GM23338 (cell line): ENCODE measurements around the gene SEZ6. TPM values are rescaled to one million over a fixed set of nuclear protein-coding genes. Genes with fewer than 3 reads are reported as not detected.

Experiments
- ATAC-seq: fragments of 200-7000 bp; cut with Tn5 transposase; 3 replicates; pipeline ENCODE4 v1.9.1; 2020
- DNase-seq: peaks from one replicate; pipeline ENCODE4 v3.0.0-alpha.2; 2015; ENCODE audit warnings: low spot score
- H2AFZ ChIP-seq: fragments of 200-600 bp; sonication (generic); 2 replicates; pipeline ENCODE4 v1.8.0; 2016; ENCODE audit warnings: antibody characterized with exemption, mild to moderate bottlenecking, moderate library complexity
- H3F3A ChIP-seq: fragments of 200-600 bp; sonication (generic); replicated peaks from 2 replicates; pipeline ENCODE4 v1.8.0; 2017; ENCODE audit warnings: antibody characterized with exemption, mixed run types, low read depth
- H3K27ac ChIP-seq: fragments of 200-600 bp; sonication (generic); 2 replicates; pipeline ENCODE4 v1.6.1; 2016; ENCODE audit warnings: low read depth
- H3K27me3 ChIP-seq: fragments of 200-600 bp; sonication (generic); 2 replicates; pipeline ENCODE4 v1.8.0; 2016; ENCODE audit warnings: mild to moderate bottlenecking, mixed run types, moderate library complexity; ENCODE audit not compliant: insufficient read depth
- H3K36me3 ChIP-seq: fragments of 200-600 bp; sonication (generic); 2 replicates; pipeline ENCODE4 v1.8.0; 2016; ENCODE audit warnings: mild to moderate bottlenecking; ENCODE audit not compliant: insufficient read depth
- H3K4me1 ChIP-seq: fragments of 200-600 bp; sonication (generic); 2 replicates; pipeline ENCODE4 v1.8.0; 2016; ENCODE audit warnings: mild to moderate bottlenecking, moderate library complexity; ENCODE audit not compliant: insufficient read depth
- H3K4me2 ChIP-seq: fragments of 200-600 bp; sonication (generic); 2 replicates; pipeline ENCODE4 v1.7.1; 2017; ENCODE audit warnings: mixed run types
- H3K4me3 ChIP-seq: fragments of 200-600 bp; sonication (generic); 2 replicates; pipeline ENCODE4 v1.6.1; 2016; ENCODE audit warnings: mixed run types
- H3K79me2 ChIP-seq: fragments of 200-600 bp; sonication (generic); replicated peaks from 2 replicates; pipeline ENCODE4 v1.8.0; 2017; ENCODE audit warnings: mild to moderate bottlenecking; ENCODE audit not compliant: insufficient read depth
- H3K9me2 ChIP-seq: fragments of 200-600 bp; sonication (generic); 2 replicates; pipeline ENCODE4 v1.8.0; 2017; ENCODE audit not compliant: insufficient read depth
- H4K20me1 ChIP-seq: fragments of 200-600 bp; sonication (generic); replicated peaks from 2 replicates; pipeline ENCODE4 v1.8.0; 2017; ENCODE audit warnings: mild to moderate bottlenecking; ENCODE audit not compliant: insufficient read depth
- H3K27ac Mint-ChIP-seq: 2 replicates; pipeline ENCODE4 v1.8.0; 2020; ENCODE audit warnings: inconsistent platforms, mild to moderate bottlenecking, moderate library complexity, mixed read lengths
- H3K27me3 Mint-ChIP-seq: 3 replicates; pipeline ENCODE4 v1.8.0; 2022; ENCODE audit warnings: low read depth, mild to moderate bottlenecking, moderate library complexity, mixed read lengths, inconsistent platforms; ENCODE audit not compliant: insufficient read depth, poor library complexity
- H3K36me3 Mint-ChIP-seq: 3 replicates; pipeline ENCODE4 v1.8.0; 2021; ENCODE audit warnings: low read depth, mild to moderate bottlenecking, inconsistent platforms, moderate library complexity, mixed read lengths
- H3K4me1 Mint-ChIP-seq: 3 replicates; pipeline ENCODE4 v1.8.0; 2020; ENCODE audit warnings: mild to moderate bottlenecking, inconsistent platforms, mixed read lengths
- H3K4me3 Mint-ChIP-seq: 3 replicates; pipeline ENCODE4 v1.8.0; 2021; ENCODE audit warnings: moderate library complexity, mild to moderate bottlenecking, inconsistent platforms, mixed read lengths
- H3K9me3 Mint-ChIP-seq: 3 replicates; pipeline ENCODE4 v1.8.0; 2020; ENCODE audit warnings: moderate library complexity, mild to moderate bottlenecking, inconsistent platforms, mixed read lengths
- CREB1 ChIP-seq: fragments of 250-450 bp; sonication (Bioruptor Pico); IDR thresholded peaks from 2 replicates; pipeline ENCODE4 v1.5.0; 2020; ENCODE audit warnings: low read depth, mild to moderate bottlenecking, moderate library complexity
- EZH2phosphoT487 ChIP-seq: fragments of 200-600 bp; sonication (generic); IDR thresholded peaks from one replicate; pipeline ENCODE4 v1.8.1; 2018; ENCODE audit warnings: antibody characterized with exemption; ENCODE audit not compliant: unreplicated experiment
- POLR2AphosphoS5 ChIP-seq: IDR thresholded peaks from 2 replicates; pipeline ENCODE4 v1.6.1; 2016; ENCODE audit warnings: antibody characterized with exemption, low read depth
- ZNF114 ChIP-seq: fragments of 250-450 bp; sonication (Bioruptor Pico); IDR thresholded peaks from 2 replicates; pipeline ENCODE4 v1.5.0; 2020; ENCODE audit warnings: mild to moderate bottlenecking, moderate library complexity
- ZNF331 ChIP-seq: fragments of 250-450 bp; sonication (Bioruptor Pico); IDR thresholded peaks from 2 replicates; pipeline ENCODE4 v1.5.0; 2020; ENCODE audit warnings: low read depth, mild to moderate bottlenecking, moderate library complexity
- polyA plus RNA-seq: library from polyadenylated mRNA; unstranded; fragments of >200 nt; fragmentation: Nextera tagmentation; extraction: Ambion mirVana; gene quantifications from 2 replicates; pipeline ENCODE4 v1.2.1, GENCODE V29; 2016
- total RNA-seq: library from RNA; depleted of rRNA; stranded (reverse); fragments of >200 nt; shearing (Covaris generic); gene quantifications from 2 replicates; pipeline ENCODE4 v1.2.3, GENCODE V29; 2014
- TF ChIP-seq, protein P1 (sequence below): fragments of 250-450 bp; sonication (Bioruptor Pico); IDR thresholded peaks from 2 replicates; pipeline ENCODE4 v1.5.0; 2020; ENCODE audit warnings: mild to moderate bottlenecking, moderate library complexity
- TF ChIP-seq, protein P2 (sequence below), 2 experiments: fragments of 200-600 bp in 1 of 2; sonication (generic) in 1 of 2; conservative IDR thresholded peaks; 2 replicates each; pipeline versions ENCODE4 v1.5.1 to v1.6.1; 2016 to 2017; ENCODE audit warnings: antibody characterized with exemption in 2 of 2, low read depth in 2 of 2, mild to moderate bottlenecking in 2 of 2, moderate library complexity in 1 of 2

The SEZ6 gene
- total and polyA plus RNA-seq, 2 experiments from 2014 or later = 1.0 to 6.5 TPM

DNA sequence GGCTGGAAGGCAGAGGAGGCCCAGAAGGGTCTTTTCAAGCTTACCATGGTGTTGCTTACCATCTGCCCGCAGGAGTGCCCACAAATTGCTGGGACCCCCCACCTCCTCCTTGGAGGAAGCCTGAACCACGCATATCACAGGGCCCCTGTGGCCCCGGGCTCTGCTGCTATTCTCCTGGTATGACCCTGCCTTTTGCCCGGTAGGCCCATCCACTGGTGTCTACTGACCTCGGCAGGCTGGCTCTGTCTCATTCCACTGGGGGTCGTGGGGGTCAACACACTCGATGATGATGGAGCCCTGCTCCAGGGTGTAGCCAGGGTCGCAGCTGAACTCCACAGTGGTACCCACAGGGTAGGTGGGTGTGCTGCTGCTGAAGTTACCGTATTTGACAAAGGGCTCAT, 46.4 kb downstream of the SEZ6 start (continued):
- TF ChIP-seq ZNF114 (CRISPR knock-in tag) = no peak
- no peak for TF ChIP-seq CREB1
- no peak for TF ChIP-seq POLR2AphosphoS5
- TF ChIP-seq, protein P1, sequence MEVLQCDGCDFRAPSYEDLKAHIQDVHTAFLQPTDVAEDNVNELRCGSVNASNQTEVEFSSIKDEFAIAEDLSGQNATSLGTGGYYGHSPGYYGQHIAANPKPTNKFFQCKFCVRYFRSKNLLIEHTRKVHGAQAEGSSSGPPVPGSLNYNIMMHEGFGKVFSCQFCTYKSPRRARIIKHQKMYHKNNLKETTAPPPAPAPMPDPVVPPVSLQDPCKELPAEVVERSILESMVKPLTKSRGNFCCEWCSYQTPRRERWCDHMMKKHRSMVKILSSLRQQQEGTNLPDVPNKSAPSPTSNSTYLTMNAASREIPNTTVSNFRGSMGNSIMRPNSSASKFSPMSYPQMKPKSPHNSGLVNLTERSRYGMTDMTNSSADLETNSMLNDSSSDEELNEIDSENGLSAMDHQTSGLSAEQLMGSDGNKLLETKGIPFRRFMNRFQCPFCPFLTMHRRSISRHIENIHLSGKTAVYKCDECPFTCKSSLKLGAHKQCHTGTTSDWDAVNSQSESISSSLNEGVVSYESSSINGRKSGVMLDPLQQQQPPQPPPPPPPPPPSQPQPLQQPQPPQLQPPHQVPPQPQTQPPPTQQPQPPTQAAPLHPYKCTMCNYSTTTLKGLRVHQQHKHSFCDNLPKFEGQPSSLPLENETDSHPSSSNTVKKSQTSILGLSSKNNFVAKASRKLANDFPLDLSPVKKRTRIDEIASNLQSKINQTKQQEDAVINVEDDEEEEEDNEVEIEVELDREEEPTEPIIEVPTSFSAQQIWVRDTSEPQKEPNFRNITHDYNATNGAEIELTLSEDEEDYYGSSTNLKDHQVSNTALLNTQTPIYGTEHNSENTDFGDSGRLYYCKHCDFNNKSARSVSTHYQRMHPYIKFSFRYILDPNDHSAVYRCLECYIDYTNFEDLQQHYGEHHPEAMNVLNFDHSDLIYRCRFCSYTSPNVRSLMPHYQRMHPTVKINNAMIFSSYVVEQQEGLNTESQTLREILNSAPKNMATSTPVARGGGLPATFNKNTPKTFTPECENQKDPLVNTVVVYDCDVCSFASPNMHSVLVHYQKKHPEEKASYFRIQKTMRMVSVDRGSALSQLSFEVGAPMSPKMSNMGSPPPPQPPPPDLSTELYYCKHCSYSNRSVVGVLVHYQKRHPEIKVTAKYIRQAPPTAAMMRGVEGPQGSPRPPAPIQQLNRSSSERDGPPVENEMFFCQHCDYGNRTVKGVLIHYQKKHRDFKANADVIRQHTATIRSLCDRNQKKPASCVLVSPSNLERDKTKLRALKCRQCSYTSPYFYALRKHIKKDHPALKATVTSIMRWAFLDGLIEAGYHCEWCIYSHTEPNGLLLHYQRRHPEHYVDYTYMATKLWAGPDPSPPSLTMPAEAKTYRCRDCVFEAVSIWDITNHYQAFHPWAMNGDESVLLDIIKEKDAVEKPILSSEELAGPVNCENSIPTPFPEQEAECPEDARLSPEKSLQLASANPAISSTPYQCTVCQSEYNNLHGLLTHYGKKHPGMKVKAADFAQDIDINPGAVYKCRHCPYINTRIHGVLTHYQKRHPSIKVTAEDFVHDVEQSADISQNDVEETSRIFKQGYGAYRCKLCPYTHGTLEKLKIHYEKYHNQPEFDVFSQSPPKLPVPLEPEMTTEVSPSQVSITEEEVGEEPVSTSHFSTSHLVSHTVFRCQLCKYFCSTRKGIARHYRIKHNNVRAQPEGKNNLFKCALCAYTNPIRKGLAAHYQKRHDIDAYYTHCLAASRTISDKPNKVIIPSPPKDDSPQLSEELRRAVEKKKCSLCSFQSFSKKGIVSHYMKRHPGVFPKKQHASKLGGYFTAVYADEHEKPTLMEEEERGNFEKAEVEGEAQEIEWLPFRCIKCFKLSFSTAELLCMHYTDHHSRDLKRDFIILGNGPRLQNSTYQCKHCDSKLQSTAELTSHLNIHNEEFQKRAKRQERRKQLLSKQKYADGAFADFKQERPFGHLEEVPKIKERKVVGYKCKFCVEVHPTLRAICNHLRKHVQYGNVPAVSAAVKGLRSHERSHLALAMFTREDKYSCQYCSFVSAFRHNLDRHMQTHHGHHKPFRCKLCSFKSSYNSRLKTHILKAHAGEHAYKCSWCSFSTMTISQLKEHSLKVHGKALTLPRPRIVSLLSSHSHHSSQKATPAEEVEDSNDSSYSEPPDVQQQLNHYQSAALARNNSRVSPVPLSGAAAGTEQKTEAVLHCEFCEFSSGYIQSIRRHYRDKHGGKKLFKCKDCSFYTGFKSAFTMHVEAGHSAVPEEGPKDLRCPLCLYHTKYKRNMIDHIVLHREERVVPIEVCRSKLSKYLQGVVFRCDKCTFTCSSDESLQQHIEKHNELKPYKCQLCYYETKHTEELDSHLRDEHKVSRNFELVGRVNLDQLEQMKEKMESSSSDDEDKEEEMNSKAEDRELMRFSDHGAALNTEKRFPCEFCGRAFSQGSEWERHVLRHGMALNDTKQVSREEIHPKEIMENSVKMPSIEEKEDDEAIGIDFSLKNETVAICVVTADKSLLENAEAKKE (CRISPR knock-in tag) = no peak
- TF ChIP-seq ZNF331 (CRISPR knock-in tag) = no peak

DNA sequence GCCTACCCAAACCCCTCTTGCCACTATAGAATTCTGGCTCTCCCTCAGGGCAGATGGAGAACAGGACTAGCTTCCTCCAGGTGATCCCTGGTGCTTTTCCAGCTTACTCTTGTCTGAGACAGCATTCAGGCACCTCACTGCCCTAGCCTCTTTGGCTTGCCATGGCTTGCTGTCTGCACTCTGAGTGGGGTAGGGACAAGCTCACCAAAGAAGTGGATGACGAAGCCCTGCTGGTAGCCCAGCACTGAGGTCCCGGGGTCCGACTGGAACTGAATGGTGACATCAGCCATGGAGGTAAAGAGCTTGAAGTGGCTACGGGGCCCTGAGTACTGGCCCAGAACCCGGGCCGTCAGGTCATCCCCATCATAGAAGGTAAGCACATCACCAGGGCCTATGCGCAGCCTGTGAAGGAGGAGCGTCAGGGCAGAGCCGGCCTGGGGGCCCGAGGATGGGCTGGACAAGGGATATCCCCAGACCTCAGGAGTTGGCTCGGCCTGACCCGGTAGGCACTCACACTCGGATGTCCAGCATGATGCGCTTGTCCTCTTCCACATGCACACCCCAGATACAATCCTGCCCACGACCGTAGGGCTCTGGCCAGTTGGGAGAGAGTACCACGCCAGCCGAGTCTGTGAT, 46.9 kb downstream of the SEZ6 start:
- H4K20me1 ChIP-seq = no peaks in the 10 kb centered on the region
- H3F3A ChIP-seq = 0 out of 2 replicates have a peak, but pooled peaks cover 5% of the 10 kb centered on the region
- H3K27ac Mint-ChIP-seq = no peak overlapping the region
- no peaks in the 10 kb centered on the region for H3K79me2 ChIP-seq
- no peak for DNase-seq
- no peak for ATAC-seq
- no peaks in the 10 kb centered on the region for H3K27me3 ChIP-seq
- H2AFZ ChIP-seq = no peak overlapping the region
- no peaks in the 10 kb centered on the region for H3K4me1 ChIP-seq
- no peaks in the 10 kb centered on the region for H3K9me2 ChIP-seq
- H3K36me3 Mint-ChIP-seq = no peaks in the 10 kb centered on the region; the same call in 2 of the 3 replicates
- H3K4me3 ChIP-seq = no peak overlapping the region
- no peaks in the 10 kb centered on the region for H3K9me3 Mint-ChIP-seq
- no peaks in the 10 kb centered on the region for H3K36me3 ChIP-seq
- no peak overlapping the region for H3K4me2 ChIP-seq
- H3K4me1 Mint-ChIP-seq = peaks cover 14% of the 10 kb centered on the region
- peaks cover 5% of the 10 kb centered on the region for H3K27me3 Mint-ChIP-seq
- no peak overlapping the region for H3K27ac ChIP-seq
- H3K4me3 Mint-ChIP-seq = no peak overlapping the region
- TF ChIP-seq POLR2AphosphoS5 (no peak), CREB1 (no peak), EZH2phosphoT487 (no peak)
- TF ChIP-seq, protein P1 (CRISPR knock-in tag) = no peak
- TF ChIP-seq, protein P2, sequence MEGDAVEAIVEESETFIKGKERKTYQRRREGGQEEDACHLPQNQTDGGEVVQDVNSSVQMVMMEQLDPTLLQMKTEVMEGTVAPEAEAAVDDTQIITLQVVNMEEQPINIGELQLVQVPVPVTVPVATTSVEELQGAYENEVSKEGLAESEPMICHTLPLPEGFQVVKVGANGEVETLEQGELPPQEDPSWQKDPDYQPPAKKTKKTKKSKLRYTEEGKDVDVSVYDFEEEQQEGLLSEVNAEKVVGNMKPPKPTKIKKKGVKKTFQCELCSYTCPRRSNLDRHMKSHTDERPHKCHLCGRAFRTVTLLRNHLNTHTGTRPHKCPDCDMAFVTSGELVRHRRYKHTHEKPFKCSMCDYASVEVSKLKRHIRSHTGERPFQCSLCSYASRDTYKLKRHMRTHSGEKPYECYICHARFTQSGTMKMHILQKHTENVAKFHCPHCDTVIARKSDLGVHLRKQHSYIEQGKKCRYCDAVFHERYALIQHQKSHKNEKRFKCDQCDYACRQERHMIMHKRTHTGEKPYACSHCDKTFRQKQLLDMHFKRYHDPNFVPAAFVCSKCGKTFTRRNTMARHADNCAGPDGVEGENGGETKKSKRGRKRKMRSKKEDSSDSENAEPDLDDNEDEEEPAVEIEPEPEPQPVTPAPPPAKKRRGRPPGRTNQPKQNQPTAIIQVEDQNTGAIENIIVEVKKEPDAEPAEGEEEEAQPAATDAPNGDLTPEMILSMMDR (conservative IDR thresholded peaks at IDR 0.05; ENCODE audit: low read depth in 2 of 2) = no peak
